Panc1 (cell line): Measurements from ENCODE around the gene TGFBRAP1.

Source experiments
- CTCF ChIP-seq: fragments of 450-650 bp; IDR thresholded peaks from 2 replicates; pipeline ENCODE4 v1.5.1; 2017; ENCODE audit warnings: mild to moderate bottlenecking
- POLR2AphosphoS5 ChIP-seq: IDR thresholded peaks from 2 replicates; pipeline ENCODE4 v1.6.1; 2012; ENCODE audit warnings: mild to moderate bottlenecking, low read depth, low read length, moderate library complexity
- TF ChIP-seq, protein P1 (sequence below), 2 experiments: IDR thresholded peaks; 2 replicates each; pipeline ENCODE4 v1.6.1; 2011 to 2012; ENCODE audit warnings: low read depth in 2 of 2, control low read depth in 1 of 2, low read length in 1 of 2, mild to moderate bottlenecking in 1 of 2, moderate library complexity in 1 of 2; ENCODE audit not compliant: insufficient read depth in 1 of 2

- TF ChIP-seq CTCF (no peak), POLR2AphosphoS5 (no peak)
- TF ChIP-seq, protein P1, sequence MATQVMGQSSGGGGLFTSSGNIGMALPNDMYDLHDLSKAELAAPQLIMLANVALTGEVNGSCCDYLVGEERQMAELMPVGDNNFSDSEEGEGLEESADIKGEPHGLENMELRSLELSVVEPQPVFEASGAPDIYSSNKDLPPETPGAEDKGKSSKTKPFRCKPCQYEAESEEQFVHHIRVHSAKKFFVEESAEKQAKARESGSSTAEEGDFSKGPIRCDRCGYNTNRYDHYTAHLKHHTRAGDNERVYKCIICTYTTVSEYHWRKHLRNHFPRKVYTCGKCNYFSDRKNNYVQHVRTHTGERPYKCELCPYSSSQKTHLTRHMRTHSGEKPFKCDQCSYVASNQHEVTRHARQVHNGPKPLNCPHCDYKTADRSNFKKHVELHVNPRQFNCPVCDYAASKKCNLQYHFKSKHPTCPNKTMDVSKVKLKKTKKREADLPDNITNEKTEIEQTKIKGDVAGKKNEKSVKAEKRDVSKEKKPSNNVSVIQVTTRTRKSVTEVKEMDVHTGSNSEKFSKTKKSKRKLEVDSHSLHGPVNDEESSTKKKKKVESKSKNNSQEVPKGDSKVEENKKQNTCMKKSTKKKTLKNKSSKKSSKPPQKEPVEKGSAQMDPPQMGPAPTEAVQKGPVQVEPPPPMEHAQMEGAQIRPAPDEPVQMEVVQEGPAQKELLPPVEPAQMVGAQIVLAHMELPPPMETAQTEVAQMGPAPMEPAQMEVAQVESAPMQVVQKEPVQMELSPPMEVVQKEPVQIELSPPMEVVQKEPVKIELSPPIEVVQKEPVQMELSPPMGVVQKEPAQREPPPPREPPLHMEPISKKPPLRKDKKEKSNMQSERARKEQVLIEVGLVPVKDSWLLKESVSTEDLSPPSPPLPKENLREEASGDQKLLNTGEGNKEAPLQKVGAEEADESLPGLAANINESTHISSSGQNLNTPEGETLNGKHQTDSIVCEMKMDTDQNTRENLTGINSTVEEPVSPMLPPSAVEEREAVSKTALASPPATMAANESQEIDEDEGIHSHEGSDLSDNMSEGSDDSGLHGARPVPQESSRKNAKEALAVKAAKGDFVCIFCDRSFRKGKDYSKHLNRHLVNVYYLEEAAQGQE (IDR thresholded peaks at IDR 0.05; ENCODE audit: insufficient read depth in 1 of 2, low read depth in 2 of 2, low read length in 1 of 2): no peak
Measured at GRCh38 chr2:105338020-105338385, 8.5 kb upstream of the TGFBRAP1 start.
